Measurements from ENCODE around the gene ARMC10.

DNA sequence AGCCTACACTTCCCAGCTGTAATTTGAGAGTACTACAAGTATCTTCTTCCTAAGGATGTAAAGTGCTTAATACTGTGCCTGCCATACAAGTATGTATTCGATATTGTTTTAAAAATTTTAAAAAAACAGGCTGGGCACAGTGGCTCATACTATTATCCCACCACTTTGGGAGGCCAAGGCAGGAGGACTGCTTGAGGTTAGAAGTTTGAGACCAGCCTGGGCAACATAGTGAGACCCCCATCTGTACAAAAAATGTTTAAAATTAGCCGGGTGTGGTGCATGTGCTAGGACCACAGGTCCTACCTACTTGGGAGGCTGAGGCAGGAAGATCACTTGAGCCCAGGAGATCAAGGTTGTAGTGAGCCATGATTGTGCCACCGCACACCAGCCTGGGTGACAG is 8.3 kb downstream of the ARMC10 start:
- TF ChIP-seq GATA3 (IDR thresholded peaks at IDR 0.05; ENCODE audit: low read depth, low read length) (no peak), GATA2 (IDR thresholded peaks at IDR 0.05; ENCODE audit: low read depth, low read length) (no peak)

Measured in SH-SY5Y (cell line).